Epithelial cell of proximal tubule (primary cell): Measurements from ENCODE around the gene TNKS2. TPM values are rescaled to one million over a fixed set of nuclear protein-coding genes. Genes with fewer than 3 reads are reported as not detected.

ENCODE experiments used
- DNase-seq: peaks from one replicate; pipeline ENCODE4 v3.0.0-alpha.2; 2011; ENCODE audit warnings: low read depth
- H3K4me3 ChIP-seq: 2 replicates; pipeline ENCODE4 v1.5.1; 2011; ENCODE audit warnings: low read depth, mild to moderate bottlenecking, low read length
- total RNA-seq: library from RNA; depleted of rRNA; stranded (reverse); fragments of >200 nt; gene quantifications from 2 replicates; pipeline ENCODE4 v1.2.3, GENCODE V29; 2015
- TF ChIP-seq, protein P1 (sequence below): conservative IDR thresholded peaks from 2 replicates; pipeline ENCODE4 v1.5.1; 2012; ENCODE audit warnings: low read depth, mild to moderate bottlenecking, low read length

The TNKS2 gene
- total RNA-seq, 1 donor from 2014 or later = 25.1 TPM

DNA sequence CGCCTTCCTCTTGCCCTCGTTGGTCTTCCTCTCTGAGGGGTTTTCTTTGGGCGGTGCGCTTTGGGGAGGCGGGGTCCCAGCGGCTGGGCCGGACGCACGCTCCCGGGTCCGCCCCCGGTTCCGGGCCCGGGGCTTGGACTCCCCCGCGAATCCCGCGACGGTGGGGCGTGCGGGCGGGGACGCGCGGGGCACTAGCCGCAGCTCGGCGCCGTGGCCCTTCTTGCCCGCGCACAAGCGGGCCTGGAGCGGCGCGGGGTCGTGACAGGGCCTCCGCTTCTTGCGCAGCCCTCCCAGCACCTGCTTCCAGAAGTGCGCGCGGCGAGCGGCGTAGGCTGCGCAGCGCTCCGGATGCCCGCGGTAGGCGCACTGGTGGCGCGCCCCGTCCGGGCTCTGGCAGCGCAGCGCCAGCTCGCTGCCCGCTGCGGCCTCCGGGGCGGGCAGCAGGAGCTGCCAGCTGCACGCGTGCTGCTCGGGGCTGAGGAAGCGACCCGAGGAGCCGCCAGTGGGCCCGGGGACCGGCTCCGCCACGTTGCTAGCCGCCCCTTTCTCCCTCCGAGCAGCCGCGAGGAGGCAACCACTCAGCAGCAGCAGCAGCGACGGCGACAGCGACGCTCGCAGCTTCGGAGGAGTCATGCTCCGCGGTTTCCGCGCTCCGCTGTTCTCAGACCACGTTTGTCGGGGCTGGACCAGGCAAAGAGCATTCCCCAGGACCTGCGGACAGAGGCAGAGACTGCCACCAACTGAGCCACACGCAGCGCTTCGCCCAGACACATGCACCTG lies 110.3 kb downstream of the TNKS2 start:
- no peak for DNase-seq
- TF ChIP-seq, protein P1, sequence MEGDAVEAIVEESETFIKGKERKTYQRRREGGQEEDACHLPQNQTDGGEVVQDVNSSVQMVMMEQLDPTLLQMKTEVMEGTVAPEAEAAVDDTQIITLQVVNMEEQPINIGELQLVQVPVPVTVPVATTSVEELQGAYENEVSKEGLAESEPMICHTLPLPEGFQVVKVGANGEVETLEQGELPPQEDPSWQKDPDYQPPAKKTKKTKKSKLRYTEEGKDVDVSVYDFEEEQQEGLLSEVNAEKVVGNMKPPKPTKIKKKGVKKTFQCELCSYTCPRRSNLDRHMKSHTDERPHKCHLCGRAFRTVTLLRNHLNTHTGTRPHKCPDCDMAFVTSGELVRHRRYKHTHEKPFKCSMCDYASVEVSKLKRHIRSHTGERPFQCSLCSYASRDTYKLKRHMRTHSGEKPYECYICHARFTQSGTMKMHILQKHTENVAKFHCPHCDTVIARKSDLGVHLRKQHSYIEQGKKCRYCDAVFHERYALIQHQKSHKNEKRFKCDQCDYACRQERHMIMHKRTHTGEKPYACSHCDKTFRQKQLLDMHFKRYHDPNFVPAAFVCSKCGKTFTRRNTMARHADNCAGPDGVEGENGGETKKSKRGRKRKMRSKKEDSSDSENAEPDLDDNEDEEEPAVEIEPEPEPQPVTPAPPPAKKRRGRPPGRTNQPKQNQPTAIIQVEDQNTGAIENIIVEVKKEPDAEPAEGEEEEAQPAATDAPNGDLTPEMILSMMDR = peak; percentile 32
- peak overlapping the region; percentile 76 for H3K4me3 ChIP-seq

DNA sequence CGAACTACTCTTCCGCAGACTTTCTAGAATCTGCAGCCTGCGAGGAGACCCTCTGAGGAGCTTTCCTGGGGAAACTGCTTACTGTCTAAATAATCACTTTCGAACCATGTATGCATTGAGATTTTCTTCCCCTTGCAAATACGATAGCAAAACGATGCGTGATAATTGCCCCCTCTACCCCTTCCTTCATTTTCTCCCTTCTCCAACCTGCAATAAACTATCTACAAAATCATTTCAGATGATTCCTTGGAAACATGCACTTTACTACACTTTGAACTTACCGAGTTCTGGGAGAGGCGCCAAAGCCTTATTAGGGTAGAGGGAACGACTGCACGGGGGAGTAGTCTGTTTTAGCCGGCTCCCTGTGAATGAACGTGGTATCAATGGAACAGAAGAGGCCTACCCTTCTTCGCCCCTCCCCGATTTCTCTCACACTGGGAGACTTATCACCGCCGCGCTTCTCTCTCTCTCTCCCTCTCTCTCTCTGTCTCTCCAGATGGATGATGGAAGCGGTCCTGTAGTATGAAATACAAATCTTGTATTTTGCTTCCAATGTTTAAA lies 111.0 kb downstream of the TNKS2 start, which contains the start of gene FGFBP3:
Gene FGFBP3, minus strand, starts transcription at position 370 of the 561 bp plus-strand sequence. CDS start 517 bp downstream, outside the sequence.
- TF ChIP-seq, protein P1 = no peak
- no peak for DNase-seq
- H3K4me3 ChIP-seq = peak within 1 kb of the TSS; percentile 76

DNA sequence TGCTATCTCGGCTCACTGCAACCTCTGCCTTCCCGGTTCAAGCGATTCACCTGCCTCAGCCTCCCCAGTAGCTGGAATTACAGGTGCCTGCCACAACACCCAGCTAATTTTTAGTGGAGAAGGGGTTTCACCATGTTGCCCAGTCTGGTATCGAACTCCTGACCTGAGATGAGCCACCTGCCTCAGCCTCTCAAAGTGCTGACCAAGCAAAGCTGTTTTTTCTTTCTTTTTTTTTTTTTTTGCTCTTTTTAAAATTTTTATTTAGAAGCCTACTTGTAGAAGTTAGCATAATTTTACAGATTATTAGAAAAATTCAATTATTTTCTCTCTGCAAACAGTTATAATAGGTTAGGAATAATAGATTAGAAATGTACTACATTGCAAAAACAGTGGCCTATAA lies 112.2 kb downstream of the TNKS2 start:
- DNase-seq = no peak
- H3K4me3 ChIP-seq = no peak overlapping the region
- TF ChIP-seq, protein P1 = no peak

Other genes with a start within 250 kb of the TNKS2 start
- 0.43 and 2.1 TPM in 2 replicates for gene PPP1R3C, start 165.4 kb upstream of the TNKS2 start, total RNA-seq
- 0.12 and 1.2 TPM in 2 replicates for gene FGFBP3, start 111.1 kb downstream of the TNKS2 start, total RNA-seq
- gene BTAF1, start 125.3 kb downstream of the TNKS2 start, total RNA-seq = 19.2 and 35.2 TPM in 2 replicates